Stimulated activated CD4-positive, alpha-beta T cell treated with anti-CD3 and anti-CD28 coated beads, Interleukin-1b, Interleukin-23, amount 100 ng/mL, for 24 hours (primary cell): ENCODE data around the gene ACTL8.

Experiments
- DNase-seq, 4 experiments: peaks; one replicate each; pipeline ENCODE4 v3.0.0-alpha.2; 2020; ENCODE audit warnings: low read depth in 4 of 4, low spot score in 1 of 4

ACTL8 gene

DNA sequence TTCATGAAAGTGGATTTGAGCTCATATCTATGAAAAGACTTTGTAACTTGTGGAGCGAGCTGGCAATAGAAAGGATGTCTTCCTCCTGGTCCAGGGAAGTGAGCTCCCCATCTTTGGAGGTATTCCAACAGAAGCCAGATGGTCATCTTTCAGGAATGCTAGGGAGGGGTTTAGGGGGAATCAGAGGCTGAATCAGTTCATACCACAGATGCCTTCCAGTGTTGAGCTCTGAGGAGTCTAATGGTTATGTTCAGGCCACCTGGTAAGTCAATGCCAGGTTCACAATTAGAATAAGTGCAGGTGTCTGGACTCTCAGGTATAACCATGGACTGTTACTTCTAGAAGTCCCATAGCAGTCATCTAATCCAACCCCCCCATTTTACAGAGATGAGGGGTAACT, 119.1 kb downstream of the ACTL8 start:
- no peak for DNase-seq

DNA sequence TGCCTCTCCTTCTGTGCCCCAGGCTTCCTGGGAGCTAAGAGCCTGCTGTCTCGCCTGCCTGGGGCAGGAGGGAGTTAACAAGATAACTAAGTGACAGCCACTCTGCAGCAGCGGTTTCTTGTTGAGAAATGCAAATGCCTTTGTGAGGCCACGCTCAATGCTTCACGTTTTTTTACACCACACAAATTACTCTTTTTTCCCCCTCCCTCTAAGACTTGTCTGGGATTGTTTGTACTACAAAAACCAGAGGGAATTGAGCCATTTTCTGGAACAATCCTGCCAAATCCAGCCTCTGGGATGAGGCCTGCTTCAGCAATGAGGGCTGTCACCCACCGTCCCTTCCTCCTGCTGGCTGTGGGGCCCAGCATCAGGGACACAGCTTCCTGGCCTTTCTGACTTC, 119.6 kb downstream of the ACTL8 start:
- DNase-seq: no peak

DNA sequence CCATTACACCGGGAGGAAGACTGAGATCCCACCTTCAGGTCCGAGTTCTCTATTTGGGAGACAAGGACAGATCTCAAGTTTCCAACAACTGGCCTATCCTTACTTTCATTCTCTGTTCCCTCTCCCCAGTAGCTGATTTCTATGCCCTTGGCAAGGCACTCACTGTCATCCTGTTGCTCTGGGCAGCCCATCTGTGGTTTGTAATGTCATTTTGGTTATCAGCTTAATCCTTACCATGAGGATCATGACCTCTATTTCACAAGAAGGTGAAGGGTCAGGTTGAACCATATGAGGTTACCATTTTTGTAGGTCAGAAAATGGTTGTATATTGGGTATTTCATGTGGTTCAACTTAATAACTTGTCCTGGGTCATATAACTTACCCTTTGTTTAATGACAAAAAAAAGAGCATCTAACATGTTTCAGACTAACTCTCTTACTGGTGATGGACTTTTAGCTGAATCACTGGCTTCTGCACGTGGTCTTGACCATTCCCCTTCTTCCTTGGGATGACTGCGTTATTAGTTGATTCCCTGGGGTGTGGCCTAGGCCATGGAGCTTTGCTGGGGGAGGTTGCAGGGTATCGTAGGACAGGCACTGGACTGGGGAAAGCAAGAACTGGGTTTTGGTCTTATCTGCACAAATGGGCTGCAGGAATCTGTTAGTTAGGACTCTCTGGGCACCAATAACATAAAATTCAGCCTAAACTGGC, 120.2 kb downstream of the ACTL8 start:
- no peak for DNase-seq

DNA sequence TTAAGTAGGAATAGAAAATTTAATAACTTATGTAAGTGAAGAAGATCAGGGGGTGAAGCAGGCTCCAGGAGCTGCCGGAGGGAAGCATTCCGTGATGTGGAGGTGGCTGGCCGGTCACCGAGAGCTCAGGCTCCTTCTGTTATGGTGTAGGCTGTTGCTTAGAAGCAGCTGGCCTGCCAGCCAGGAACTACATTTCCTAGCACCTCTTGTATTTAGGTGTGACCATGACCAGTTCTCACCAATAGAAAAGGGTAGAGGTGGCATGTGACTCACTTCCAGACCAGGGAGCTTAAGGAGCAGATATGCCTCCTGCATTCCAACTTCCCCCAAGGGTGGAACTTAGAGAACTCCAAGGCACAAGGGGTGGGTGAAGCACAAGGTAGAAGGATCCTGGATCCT, 120.7 kb downstream of the ACTL8 start:
- no peak for DNase-seq
